Tibial nerve (tissue), 4 donors: ENCODE data around the gene SNPH. TPM values are rescaled to one million over a fixed set of nuclear protein-coding genes. Genes with fewer than 3 reads are reported as not detected.

Experiments
- DNase-seq, 2 donors: peaks; one replicate each; pipeline ENCODE4 v3.0.0-alpha.2; 2019; ENCODE audit warnings: low spot score in 2 of 2
- H3K27ac ChIP-seq, 4 donors: fragments of 200-600 bp; sonication (generic) in 3 of 4; one replicate each; pipeline ENCODE4 v1.5.1; 2017 to 2019; ENCODE audit warnings: mild to moderate bottlenecking in 1 of 4
- H3K27me3 ChIP-seq, 2 donors: fragments of 200-600 bp; sonication (generic) in 1 of 2; one replicate each; pipeline versions ENCODE4 v1.5.1 to v1.6.0; 2017 to 2019
- H3K36me3 ChIP-seq, 3 donors: fragments of 200-600 bp; sonication (generic); one replicate each; pipeline ENCODE4 v1.5.1; 2018 to 2019
- H3K4me1 ChIP-seq, 4 donors: fragments of 200-600 bp; sonication (generic) in 3 of 4; one replicate each; pipeline ENCODE4 v1.5.1; 2017 to 2019
- H3K4me3 ChIP-seq, 4 donors: fragments of 200-600 bp; sonication (generic) in 3 of 4; one replicate each; pipeline ENCODE4 v1.5.1; 2017 to 2019; ENCODE audit warnings: mild to moderate bottlenecking in 1 of 4, moderate library complexity in 1 of 4
- H3K9me3 ChIP-seq, 4 donors: fragments of 200-600 bp; sonication (generic) in 3 of 4; one replicate each; pipeline ENCODE4 v1.5.1; 2017 to 2019
- CTCF ChIP-seq, 5 experiments: fragments of 200-600 bp in 3 of 5; fragments of 450-650 bp in 2 of 5; sonication (generic) in 3 of 5; IDR thresholded peaks; one replicate each; pipeline ENCODE4 v1.5.1; 2016 to 2019; ENCODE audit warnings: antibody characterized with exemption in 5 of 5, mild to moderate bottlenecking in 3 of 5, moderate library complexity in 2 of 5
- EP300 ChIP-seq, 2 donors: sonication (generic); formaldehyde crosslinking; IDR thresholded peaks; one replicate each; pipeline ENCODE4 v1.6.1; 2017; ENCODE audit warnings: antibody characterized with exemption in 2 of 2, mild to moderate bottlenecking in 1 of 2
- POLR2A ChIP-seq, 2 donors: fragments of 450-650 bp; IDR thresholded peaks; one replicate each; pipeline ENCODE4 v1.6.1; 2017; ENCODE audit warnings: antibody characterized with exemption in 2 of 2, mild to moderate bottlenecking in 2 of 2, moderate library complexity in 2 of 2
- WGBS, 2 donors: methylation state at CpG; one replicate each; pipeline ENCODE4 v1.1.5; 2018; 5-methylcytosine and 5-hydroxymethylcytosine counted together
- total RNA-seq, 4 donors: library from RNA; depleted of rRNA; stranded (reverse); fragments of >200 nt; gene quantifications; one replicate each; pipeline ENCODE4 v1.1.0, GENCODE V29; 2016

The SNPH gene
- total RNA-seq, 4 donors from 2014 or later = 4.5 to 7.4 (median 6.9) TPM

- H3K27ac ChIP-seq = peak overlapping the region in 3 of 4 donors; percentile 94 to 99 (median 98)
- peaks cover 0 to 55% (median 39%) of the 10 kb centered on the region in 4 donors for H3K4me1 ChIP-seq
Measured at GRCh38 chr20:1327241-1327653, 61.2 kb downstream of the SNPH start.

DNA sequence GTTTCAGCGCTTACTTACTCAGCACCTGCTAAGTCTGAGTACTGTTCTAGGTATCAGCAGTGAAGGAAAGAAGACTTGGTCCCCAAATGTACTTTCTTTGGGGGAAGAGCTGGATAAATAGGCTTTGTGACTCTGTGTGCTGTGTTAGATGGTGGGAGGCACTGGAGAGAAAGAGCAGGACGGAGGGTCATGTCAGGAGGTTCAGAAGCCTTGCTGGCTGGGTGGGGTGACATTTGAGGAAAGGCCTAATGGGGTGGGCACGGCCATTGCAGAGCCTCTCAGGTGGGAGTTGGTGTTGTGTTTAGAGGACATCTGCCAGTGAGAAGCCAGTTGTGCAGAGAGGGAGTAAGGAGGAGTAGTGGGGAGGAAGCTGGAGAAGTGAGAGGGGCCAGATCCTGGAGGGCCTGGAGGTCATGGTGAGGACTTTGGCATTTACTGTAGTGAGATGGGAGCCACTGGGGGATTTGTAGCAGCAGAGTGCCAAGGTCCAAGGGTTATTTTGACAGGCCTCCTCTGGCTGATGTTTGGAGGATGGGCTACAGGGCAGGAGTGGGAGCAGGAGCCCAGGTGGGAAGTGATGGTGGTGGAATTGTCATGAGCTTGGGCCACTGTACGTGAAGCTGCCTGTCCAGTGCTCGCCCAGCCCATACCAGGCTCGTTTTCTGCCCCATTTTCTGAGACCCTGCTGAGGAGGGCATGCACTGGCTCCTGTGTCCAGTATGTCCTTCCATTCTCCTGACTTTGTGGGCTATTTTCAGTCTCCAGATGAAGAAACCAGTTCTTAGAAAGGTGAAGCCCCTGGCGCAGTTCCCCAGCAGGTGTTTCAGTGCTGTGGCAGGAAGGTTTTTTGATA is 62.0 kb downstream of the SNPH start:
- Histone ChIP-seq H3K27me3 (no peaks in the 10 kb centered on the region), H3K36me3 (peaks cover 0 to 23% (median 0%) of the 10 kb centered on the region in 3 donors), H3K4me1 (peaks cover 0 to 55% (median 39%) of the 10 kb centered on the region in 4 donors), H3K9me3 (no peaks in the 10 kb centered on the region), H3K27ac (peak overlapping the region in 3 of 4 donors; percentile 94 to 99 (median 98)), H3K4me3 (peak overlapping the region in 1 of 4 donors; percentile 14)
- 77 to 80% methylated on average over 7 of the region's 7 CpGs for WGBS, 2 donors
- TF ChIP-seq POLR2A (IDR thresholded peaks at IDR 0.05) (no peak), EP300 (IDR thresholded peaks at IDR 0.05) (no peak), CTCF (IDR thresholded peaks at IDR 0.05) (no peak)
- no peak for DNase-seq

More at GRCh38 chr20:1327241-1327653, 61.2 kb downstream of the SNPH start:
- DNase-seq = no peak
- 40 to 47% methylated on average over 8 of the region's 8 CpGs for WGBS, 2 donors
- TF ChIP-seq EP300 (IDR thresholded peaks at IDR 0.05) (peak in 1 of 2 donors; percentile 31), POLR2A (IDR thresholded peaks at IDR 0.05) (no peak)
- no peaks in the 10 kb centered on the region for H3K27me3 ChIP-seq
- peaks cover 0 to 20% (median 0%) of the 10 kb centered on the region in 3 donors for H3K36me3 ChIP-seq
- no peak overlapping the region for H3K4me3 ChIP-seq
- no peaks in the 10 kb centered on the region for H3K9me3 ChIP-seq

- 81 to 83% methylated on average over 7 to 8 of the region's 8 CpGs for WGBS, 2 donors
- peaks cover 0 to 30% (median 0%) of the 10 kb centered on the region in 3 donors for H3K36me3 ChIP-seq
- peak within 1 kb of the TSS in 1 of 4 donors; percentile 14 for H3K4me3 ChIP-seq
- DNase-seq = no peak
- H3K4me1 ChIP-seq = peaks cover 0 to 55% (median 39%) of the 10 kb centered on the region in 4 donors
- no peaks in the 10 kb centered on the region for H3K27me3 ChIP-seq
- TF ChIP-seq POLR2A (IDR thresholded peaks at IDR 0.05) = no peak
- TF ChIP-seq EP300 (IDR thresholded peaks at IDR 0.05) = no peak
- no peak for TF ChIP-seq CTCF (IDR thresholded peaks at IDR 0.05)
- H3K9me3 ChIP-seq = no peaks in the 10 kb centered on the region
- peak within 1 kb of the TSS; percentile 25 to 99 (median 96) for H3K27ac ChIP-seq
Measured at GRCh38 chr20:1328680-1329330, 62.7 kb downstream of the SNPH start, which contains the start of gene SDCBP2. Gene SDCBP2, minus strand, starts transcription at chr20:1329139. Its CDS starts 8,723 bp downstream, at chr20:1320416.

GRCh38 chr20:1330075-1330830 is 64.2 kb downstream of the SNPH start:
- Histone ChIP-seq H3K36me3 (peaks cover 0 to 37% (median 0%) of the 10 kb centered on the region in 3 donors), H3K27ac (peak overlapping the region; percentile 25 to 99 (median 96)), H3K27me3 (no peaks in the 10 kb centered on the region), H3K4me1 (peaks cover 0 to 49% (median 38%) of the 10 kb centered on the region in 4 donors), H3K4me3 (no peak overlapping the region), H3K9me3 (no peaks in the 10 kb centered on the region)
- 70 to 78% methylated on average over 6 of the region's 6 CpGs for WGBS, 2 donors
- peak in 1 of 2 donors; percentile 22 for DNase-seq
- TF ChIP-seq EP300 (IDR thresholded peaks at IDR 0.05) = peak in 1 of 2 donors; percentile 33
- no peak for TF ChIP-seq POLR2A (IDR thresholded peaks at IDR 0.05)

GRCh38 chr20:1331101-1331500 is 65.0 kb downstream of the SNPH start:
- TF ChIP-seq CTCF (IDR thresholded peaks at IDR 0.05) (no peak), EP300 (IDR thresholded peaks at IDR 0.05) (no peak), POLR2A (IDR thresholded peaks at IDR 0.05) (no peak)
- H3K9me3 ChIP-seq = no peaks in the 10 kb centered on the region
- peaks cover 0 to 37% (median 0%) of the 10 kb centered on the region in 3 donors for H3K36me3 ChIP-seq
- no peaks in the 10 kb centered on the region for H3K27me3 ChIP-seq
- no peak for DNase-seq
- 94 to 96% methylated on average over 2 of the region's 2 CpGs for WGBS, 2 donors
- H3K4me3 ChIP-seq = no peak overlapping the region
- H3K27ac ChIP-seq = peak overlapping the region in 1 of 4 donors; percentile 98
- H3K4me1 ChIP-seq = peaks cover 0 to 46% (median 37%) of the 10 kb centered on the region in 4 donors
